GM12801 (cell line): Measurements from ENCODE around the gene RFWD3.
A peak's percentile ranks its signal among the peaks of the same experiment; 100 is the strongest.

Experiments
- TF ChIP-seq, protein P1 (sequence below): IDR thresholded peaks from one replicate; pipeline ENCODE4 v1.5.1; 2011; ENCODE audit warnings: control low read depth; ENCODE audit not compliant: insufficient read length; ENCODE audit errors: extremely low read depth

The RFWD3 gene, protein sequence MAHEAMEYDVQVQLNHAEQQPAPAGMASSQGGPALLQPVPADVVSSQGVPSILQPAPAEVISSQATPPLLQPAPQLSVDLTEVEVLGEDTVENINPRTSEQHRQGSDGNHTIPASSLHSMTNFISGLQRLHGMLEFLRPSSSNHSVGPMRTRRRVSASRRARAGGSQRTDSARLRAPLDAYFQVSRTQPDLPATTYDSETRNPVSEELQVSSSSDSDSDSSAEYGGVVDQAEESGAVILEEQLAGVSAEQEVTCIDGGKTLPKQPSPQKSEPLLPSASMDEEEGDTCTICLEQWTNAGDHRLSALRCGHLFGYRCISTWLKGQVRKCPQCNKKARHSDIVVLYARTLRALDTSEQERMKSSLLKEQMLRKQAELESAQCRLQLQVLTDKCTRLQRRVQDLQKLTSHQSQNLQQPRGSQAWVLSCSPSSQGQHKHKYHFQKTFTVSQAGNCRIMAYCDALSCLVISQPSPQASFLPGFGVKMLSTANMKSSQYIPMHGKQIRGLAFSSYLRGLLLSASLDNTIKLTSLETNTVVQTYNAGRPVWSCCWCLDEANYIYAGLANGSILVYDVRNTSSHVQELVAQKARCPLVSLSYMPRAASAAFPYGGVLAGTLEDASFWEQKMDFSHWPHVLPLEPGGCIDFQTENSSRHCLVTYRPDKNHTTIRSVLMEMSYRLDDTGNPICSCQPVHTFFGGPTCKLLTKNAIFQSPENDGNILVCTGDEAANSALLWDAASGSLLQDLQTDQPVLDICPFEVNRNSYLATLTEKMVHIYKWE

DNA sequence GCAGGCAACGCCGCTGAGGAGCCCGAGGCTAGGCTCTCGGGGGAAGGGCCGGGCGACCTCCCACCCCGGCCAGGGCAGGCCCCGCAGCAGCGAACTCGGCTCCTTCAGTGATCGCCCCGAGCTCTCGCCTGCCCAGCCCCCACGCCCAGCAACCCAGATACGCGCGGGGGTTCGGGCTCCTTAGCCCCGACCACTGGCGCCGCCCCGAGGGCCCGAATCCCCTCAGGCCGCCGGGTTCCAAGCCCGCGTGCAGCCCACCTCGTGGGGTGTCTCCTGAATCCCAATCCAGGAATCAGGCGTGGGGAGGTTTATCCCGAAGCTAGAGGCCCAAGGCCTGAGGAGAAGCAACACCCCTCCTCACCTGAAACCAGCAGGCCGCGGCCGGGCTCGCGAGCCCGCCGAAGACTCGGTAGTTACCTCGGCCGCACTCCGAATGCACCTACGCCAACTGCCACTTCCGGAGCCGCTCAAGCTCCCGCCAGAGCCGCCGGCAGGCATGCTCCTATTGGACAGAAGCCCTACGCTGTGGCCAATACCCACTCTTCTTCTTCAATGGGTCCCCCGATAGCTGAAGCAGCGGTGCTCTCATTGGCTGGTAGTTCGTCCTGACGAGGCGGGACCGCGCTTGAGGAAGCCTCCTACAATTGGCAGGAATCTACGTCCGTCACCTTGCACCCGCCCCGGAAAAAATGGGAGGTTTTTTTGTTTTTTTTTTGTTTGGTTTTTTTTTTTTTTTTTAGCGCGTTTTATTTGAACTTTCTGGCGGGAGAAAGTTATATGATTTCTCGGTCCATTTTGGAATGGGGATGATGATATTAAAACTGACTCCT lies at the start of gene RFWD3:
Gene RFWD3, minus strand, starts transcription at position 453 of the 830 bp plus-strand sequence. CDS start 5,428 bp downstream, outside the sequence.
- TF ChIP-seq, protein P1, sequence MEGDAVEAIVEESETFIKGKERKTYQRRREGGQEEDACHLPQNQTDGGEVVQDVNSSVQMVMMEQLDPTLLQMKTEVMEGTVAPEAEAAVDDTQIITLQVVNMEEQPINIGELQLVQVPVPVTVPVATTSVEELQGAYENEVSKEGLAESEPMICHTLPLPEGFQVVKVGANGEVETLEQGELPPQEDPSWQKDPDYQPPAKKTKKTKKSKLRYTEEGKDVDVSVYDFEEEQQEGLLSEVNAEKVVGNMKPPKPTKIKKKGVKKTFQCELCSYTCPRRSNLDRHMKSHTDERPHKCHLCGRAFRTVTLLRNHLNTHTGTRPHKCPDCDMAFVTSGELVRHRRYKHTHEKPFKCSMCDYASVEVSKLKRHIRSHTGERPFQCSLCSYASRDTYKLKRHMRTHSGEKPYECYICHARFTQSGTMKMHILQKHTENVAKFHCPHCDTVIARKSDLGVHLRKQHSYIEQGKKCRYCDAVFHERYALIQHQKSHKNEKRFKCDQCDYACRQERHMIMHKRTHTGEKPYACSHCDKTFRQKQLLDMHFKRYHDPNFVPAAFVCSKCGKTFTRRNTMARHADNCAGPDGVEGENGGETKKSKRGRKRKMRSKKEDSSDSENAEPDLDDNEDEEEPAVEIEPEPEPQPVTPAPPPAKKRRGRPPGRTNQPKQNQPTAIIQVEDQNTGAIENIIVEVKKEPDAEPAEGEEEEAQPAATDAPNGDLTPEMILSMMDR = no peak

DNA sequence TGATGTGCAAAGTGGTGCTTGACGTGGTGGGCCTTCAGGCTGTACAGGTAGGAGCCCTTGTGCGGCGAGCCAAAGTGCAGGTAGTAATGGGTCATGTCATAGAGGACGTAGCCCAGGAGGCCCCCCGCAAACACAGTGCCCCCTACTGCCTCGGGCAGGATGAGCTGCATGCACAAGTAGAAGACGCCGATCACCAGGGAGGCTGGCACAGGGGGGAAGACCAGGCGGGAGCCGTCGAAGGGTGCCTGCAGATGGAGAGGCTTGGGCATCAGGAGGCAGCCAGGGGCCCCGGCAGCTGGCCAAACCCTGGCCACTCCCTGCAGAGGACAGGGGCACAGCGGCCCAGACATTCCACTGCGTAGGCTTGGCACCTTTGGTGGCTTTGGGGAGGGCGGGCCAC lies 49.7 kb upstream of the RFWD3 start:
- TF ChIP-seq, protein P1 = no peak

DNA sequence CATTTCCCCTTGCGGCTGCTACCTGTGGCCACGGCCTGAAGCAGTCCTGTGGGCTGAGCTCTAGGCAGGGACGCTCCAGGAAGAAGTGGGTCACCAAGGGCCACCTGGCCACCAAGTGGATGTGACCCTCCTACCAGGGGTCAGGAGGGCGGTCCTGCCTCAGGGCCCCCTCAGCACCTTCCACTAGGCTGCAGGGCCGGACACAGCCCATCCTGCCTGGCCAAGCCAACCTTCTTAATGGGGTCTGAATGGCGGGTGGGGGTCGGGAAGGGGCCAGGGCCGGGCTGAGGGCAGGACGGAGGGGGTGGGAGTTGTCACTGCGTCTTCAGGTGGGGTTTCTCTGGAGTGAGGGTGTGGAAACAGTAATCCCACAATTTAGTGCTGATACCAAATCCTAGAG lies 47.2 kb upstream of the RFWD3 start:
- TF ChIP-seq, protein P1 = no peak

DNA sequence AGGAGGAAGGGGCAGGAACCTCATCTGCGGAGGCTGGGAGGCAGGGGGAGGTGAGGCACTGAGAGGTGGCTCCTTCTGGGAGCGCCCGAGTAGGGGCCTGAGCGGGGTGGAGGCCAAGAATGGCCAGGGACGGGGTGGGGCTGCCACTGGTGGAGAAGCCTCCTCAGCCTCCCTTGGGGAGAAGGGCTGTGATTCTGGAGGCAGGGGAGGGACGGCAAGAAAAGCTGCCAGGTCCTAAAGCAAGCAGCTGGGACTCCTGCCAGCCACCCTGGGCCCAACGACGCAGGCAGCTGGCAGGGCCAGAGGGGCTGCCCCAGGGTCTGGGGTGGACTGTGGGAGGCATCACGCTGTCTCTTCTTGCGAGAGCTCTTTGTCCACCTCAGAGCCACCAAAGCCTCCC lies 46.6 kb upstream of the RFWD3 start:
- TF ChIP-seq, protein P1 = no peak

DNA sequence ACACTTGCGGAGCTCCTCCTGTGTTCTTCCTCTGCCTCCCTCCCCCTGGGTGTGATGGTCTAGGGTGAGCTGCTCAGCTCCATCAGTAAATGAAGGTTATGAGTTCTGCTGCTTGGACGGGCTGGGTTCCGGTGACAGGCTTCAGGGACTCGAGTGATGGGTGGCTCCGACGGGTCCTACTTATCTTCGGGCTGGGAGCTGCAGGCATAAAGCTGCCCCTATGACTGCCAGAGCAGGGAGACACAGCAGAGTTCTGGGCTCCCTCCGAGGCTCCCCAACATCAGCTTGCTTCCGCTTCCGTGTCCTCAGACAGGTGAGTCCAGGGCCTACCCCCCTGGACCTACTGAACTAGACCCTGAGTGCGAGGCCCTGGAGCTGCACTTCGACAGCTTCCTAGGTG lies 45.3 kb upstream of the RFWD3 start:
- TF ChIP-seq, protein P1 = no peak

DNA sequence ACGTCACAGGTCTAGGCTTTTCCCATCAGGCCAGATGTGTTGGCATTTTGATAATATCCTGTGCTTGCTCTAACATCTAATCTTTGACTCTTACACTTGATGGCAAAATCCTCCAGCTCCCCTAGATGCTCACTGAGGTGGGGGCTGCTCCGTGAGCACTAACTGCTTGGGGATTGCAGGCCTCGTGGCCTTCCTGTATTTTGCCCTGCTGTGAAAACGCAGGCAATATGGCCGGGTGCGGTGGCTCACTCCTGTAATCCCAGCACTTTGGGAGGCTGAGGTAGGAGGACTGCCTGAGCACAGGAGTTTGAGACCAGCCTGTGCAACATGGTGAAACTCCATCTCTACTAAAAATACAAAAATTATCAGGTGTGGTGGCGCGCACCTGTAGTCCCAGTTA lies 43.7 kb upstream of the RFWD3 start:
- TF ChIP-seq, protein P1 = no peak

DNA sequence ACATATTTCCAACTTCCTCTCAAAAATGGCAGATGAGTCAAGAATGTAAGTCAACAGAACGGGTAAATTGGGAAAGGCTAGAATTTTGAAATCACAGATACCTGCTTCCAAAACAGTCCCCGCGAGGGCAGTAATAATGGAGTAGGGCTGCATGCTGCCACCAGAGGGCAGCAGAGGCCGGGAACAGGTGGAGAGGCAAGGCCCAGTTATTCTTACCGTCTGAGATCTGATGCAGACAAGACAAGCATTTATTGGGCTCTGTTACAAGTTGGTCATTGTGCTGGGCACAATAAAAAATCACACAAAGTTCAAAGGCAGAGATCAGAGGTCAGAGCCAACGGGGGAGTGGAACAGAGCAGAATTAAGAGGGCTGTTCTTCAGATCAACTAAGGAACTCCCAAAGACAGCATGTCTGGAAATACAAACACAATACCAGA lies 42.8 kb upstream of the RFWD3 start:
- TF ChIP-seq, protein P1 = peak; percentile 8
